ENCODE measurements around the gene PHF5A. TPM values are rescaled to one million over a fixed set of nuclear protein-coding genes. Genes with fewer than 3 reads are reported as not detected.
"Not testable (repeated sequence)": the region's sequence is repeated elsewhere in the genome, so short reads cannot be mapped to it uniquely, and the experiment has no call there.

The PHF5A gene
- total RNA-seq, 1 donor from 2014 or later, result 43.8 TPM

GRCh38 chr22:41488596-41489385 is 20.3 kb upstream of the PHF5A start:
- DNase-seq (ENCODE audit: extremely low read depth, low read depth, low spot score), result no peak

GRCh38 chr22:41488076-41488475 is 19.6 kb upstream of the PHF5A start:
- no peak for DNase-seq (ENCODE audit: extremely low read depth, low read depth, low spot score)

DNA sequence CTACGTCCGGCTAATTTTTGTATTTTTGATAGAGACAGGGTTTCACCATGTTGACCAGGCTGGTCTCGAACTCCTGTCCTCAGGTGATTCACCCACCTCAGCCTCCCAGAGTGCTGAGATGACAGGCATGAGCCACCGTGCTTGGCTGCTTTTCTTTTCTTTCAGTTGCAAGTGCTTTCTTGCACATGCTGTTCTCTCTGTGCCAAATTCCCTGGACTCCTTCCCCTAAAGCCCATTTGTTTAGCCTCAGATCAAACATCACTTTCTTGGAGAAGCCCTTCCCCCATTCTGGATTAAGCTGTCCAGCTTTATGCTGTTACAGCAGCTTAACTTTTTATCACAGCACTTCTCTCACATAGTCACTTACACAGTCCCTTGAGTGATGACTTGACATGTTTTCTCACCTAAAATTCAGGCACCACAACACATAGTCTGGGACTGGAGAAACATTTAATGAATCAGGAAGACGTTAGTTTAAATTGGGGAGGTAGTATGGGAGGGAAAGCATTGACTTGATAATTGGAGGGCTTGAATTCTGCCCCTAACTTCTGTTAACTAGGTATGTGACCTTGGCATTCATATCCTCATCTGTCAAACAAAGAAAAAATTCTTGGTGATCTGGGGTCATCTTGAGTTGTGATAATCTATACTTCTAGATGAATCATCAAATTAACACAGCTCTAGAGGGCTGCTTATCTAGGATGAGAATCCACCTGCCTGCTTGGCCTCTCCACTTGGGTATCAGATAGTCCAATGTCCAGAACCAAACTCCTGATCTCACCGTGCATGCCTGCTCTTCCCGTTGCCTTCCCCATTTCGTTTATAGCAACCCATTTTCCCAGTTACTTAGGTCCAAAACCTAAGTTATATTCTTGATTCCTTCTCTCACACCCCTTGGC is 18.8 kb upstream of the PHF5A start:
- DNase-seq (ENCODE audit: extremely low read depth, low read depth, low spot score), result no peak

- DNase-seq (ENCODE audit: extremely low read depth, low read depth, low spot score), result no peak
Measured at GRCh38 chr22:41485033-41485432, 16.5 kb upstream of the PHF5A start.

- DNase-seq (ENCODE audit: extremely low read depth, low read depth, low spot score), result no peak
Measured at GRCh38 chr22:41482319-41482935, 13.9 kb upstream of the PHF5A start.

DNA sequence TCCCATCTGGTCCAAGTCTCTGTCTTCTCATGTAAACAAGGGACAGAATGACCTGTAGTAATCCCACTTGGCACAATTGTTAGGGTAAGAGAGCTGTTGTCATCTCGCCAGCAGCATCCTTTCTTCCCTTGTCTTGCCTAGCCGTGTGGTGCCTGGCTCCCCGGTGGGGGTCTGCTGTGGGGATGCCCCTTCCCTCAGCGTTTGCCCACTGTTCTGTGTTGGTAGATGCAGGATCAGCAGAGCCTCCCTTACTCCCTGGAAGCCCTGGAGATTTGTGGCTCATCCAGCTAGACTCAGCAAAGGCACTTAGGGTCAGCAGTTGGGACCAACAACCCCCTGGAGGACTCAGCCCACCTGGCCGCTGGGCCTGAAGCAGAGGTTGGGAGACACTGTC is 13.4 kb upstream of the PHF5A start:
- DNase-seq (ENCODE audit: extremely low read depth, low read depth, low spot score), result no peak

GRCh38 chr22:41481131-41481830 is 12.8 kb upstream of the PHF5A start:
- DNase-seq (ENCODE audit: extremely low read depth, low read depth, low spot score), result no peak

DNA sequence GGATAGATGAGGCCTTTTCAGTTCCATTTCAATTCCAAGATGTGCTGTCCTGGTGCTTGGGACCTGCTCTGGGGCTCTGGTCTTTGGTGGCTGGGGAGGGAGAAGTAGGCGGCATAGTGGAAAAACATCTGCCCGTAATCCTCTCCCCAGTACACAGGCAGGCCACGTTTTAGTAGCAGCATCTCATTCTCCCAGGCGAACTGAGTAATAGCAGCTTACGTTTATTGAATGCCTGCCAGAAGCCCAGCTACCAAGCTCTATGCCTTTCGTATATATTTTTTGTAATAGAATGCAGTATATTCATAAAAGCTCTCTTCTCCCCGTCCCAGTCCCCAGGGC is 11.9 kb upstream of the PHF5A start:
- DNase-seq (ENCODE audit: extremely low read depth, low read depth, low spot score), result no peak

DNA sequence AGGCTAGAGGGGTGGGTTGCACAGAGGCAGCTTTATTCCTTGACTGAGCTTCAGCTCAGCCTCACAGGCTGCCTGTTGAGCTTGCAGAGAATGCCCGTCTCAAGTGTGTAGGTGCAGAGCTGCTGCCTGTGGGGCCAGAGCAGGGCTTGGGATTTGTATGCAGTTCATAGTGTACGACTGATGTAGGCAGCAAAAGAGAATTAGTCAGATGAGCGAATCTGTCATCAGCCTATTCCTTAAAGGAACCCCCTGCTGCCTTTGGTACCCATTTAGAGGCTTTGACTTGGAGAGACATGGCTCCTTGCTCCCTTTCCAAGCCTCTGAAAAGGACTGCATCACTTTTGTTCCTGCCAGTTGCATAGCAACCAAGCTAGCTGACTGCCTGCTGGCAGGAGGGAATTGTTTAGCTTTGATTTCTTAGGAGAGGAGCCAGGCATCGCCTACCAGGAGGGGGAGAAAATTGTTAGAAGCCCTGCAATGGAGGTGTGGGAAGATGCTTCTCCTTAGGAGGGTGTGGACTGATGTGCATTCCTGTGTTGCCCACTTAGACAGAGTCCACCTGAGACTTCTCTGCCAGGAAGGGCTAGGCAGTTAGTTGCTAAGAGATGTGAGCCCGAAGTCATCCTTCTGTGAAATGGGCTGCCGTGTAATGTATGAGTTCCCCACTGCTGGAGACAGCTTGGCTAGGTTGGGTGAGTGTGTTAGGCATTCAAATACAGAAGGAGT is 11.3 kb upstream of the PHF5A start:
- no peak for DNase-seq (ENCODE audit: extremely low read depth, low read depth, low spot score)

DNA sequence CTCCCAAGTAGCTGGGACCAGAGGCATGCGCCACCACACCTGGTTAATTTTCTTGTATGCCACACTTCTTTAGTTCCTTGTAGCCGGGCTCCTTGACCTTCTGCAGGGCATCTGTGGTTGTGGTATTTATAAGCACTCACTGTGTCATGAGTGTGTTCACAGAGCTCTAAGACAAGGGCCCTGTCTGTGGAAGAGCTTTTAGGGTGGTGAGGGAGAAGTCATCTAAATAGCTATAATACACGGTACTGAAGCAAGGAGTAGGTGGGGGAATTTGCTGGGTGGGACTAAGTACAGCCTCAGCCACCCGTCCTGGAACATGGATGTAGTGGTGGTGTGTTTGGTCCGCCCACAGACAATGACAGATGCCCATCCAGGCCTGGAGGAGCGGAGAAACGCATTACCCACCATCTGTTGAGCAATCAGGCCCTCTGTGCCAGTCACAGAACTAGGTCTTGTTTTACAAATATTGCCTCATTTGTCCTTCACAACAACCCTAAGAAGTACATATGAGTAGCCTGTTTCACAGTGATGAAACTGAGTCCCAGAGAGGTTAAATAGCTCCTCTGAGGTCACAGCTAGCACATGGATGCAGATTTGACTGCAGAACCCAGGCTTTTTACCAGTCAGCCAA is 10.5 kb upstream of the PHF5A start:
- DNase-seq (ENCODE audit: extremely low read depth, low read depth, low spot score), result no peak

- no peak for DNase-seq (ENCODE audit: extremely low read depth, low read depth, low spot score)
Measured at GRCh38 chr22:41478473-41478872, 10.0 kb upstream of the PHF5A start.

DNA sequence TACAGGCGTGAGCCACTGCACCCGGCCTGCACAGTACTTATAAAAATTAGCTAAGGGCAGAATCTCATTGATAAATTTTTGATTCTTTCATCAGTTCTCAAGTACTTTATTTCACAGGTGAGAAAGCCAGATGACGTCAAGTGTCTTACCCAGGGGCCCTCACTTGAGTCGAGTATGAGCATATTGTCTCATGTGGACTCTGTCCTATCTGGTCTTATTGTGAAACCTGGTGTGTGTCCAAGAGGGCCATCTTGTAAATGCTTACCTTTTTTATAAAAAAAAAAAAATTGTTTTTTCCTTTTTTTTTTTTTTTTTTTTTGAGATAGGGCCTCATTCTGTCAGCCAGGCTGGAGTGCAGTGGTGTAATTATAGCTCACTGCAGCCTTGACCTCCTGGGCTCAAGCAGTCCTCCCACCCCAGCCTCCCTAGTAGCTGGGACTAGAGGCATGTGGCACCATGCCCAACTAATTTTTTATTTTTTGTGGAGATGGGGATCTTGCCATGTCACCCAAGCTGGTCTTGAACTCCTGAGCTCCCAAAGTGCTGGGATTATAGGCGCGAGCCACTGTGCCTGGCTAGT is 6.5 kb upstream of the PHF5A start:
- no peak for DNase-seq (ENCODE audit: extremely low read depth, low read depth, low spot score)

- no peak for DNase-seq (ENCODE audit: extremely low read depth, low read depth, low spot score)
Measured at GRCh38 chr22:41471568-41471967, 3.1 kb upstream of the PHF5A start.

DNA sequence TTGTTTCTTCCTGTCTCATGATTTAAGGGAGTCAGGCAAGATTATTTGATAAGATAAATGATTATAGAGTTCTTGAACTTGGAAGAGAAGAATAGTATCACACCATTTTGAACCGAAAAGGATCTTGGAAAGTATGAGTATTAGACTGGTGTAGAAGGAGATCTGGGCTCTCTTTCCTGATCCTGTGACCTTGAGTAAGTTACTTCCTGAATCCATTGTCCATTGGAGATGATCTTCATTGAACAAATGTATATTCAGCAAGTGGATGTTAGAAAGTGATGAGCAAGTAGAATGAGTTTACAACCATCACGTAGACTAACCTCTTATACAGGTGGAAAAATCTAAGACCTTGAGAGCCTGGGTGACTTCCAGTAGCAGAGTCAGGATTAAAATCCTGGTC is 2.4 kb upstream of the PHF5A start:
- DNase-seq (ENCODE audit: extremely low read depth, low read depth, low spot score), result no peak

DNA sequence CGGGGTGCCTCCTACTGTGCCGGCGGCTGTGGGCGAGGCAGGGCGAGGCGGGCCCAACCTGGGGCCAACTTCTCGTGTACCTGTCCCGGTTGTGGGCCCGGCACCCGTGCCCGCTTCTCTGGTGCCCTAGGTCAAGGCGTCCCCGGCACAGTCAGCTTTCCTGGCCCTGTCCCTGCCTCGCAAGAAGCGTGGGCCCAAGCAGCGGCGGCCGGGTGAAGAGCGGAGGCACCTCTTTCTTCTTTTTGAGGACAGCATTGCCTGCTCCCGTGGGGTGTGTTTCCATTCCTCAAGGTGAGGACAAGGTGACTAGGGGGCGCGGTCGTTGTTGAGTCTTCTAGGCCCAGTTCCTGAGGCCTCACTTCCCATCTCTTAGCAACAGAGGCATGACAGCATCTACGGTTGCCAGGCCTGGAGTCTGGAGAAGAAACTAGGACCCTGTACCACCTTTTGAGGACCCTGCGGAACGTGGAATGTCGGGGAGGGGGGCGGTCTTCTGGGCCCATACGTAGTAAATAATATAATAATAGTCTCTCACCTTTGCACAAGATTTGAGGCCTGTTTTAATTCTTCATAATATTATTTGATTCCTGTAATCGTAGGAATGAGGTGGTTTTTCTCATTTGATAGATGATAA is 843 bp upstream of the PHF5A start:
- DNase-seq (ENCODE audit: extremely low read depth, low read depth, low spot score), result no peak

DNA sequence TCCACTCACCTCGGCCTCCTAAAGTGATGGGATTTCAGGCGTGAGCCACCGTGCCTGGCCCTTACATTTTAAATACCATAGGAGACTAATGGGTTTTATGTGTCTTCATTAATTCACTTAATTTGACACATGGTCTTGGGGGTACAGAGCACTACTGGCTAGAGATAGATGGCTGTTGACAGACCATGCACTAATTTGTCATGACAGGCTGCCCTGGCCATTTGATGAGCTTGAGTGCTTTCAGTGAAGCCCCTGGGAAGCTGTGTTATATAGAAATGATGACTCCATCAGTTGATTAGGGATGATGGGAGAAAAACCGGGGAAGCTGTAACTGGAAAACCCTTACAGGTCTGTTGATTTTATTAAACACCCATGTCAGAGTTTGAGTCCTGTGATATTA is 6.6 kb downstream of the PHF5A start:
- no peak for DNase-seq (ENCODE audit: extremely low read depth, low read depth, low spot score)

DNA sequence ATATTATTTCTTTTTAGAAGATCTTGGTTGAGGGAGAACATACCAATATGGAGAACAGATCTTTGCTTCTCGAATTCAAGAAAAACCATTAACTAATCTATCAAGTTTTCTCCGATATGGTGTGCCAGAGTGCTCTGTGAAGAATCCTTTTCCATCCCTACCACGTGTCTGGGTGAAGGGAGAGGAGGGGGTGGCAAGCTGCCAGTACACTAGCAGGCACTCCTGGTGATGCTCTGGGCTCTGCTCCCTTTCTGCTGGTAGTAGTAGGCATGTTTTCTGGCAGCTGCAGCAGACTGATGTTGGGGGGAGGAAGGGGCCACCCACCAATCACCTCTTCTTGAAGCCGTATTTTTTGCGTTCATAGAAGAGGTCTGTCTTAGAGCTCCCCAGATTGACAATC is 8.4 kb downstream of the PHF5A start:
- DNase-seq (ENCODE audit: extremely low read depth, low read depth, low spot score), result not testable (repeated sequence)

GRCh38 chr22:41459431-41459830 is 9.1 kb downstream of the PHF5A start:
- DNase-seq (ENCODE audit: extremely low read depth, low read depth, low spot score), result no peak

DNA sequence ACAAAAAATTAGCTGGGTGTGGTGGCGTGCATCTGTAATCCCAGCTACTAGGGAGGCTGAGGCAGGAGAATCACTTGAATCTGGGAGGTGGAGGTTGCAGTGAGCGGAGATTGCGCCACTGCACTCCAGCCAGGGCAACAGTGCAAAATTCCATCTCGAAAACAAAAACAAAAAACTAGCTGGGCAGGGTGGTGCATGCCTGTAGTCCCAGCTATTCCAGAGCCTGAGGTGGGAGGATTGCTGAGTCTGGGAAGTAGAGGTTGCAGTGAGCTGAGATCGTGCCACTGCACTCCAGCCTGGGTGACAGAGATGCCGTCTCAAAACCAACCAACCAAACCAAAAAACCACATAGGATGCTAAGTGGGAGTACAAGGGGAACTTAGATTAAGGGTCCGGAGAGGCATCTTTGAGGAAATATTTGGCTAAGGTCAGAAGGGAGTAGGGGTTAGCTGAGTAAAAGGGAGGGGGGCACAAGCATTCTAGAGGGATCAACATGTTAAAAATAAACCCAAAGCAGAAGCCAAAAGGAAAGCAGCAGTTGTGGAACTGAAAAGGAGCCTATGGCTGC is 10.2 kb downstream of the PHF5A start:
- no peak for DNase-seq (ENCODE audit: extremely low read depth, low read depth, low spot score)

Measured in glomerular endothelial cell (primary cell).